ENCODE results near the gene TCF3. TPM values are rescaled to one million over a fixed set of nuclear protein-coding genes. Genes with fewer than 3 reads are reported as not detected.

TCF3 gene
- total and polyA plus RNA-seq, 2 donors (not counting 3 experiments of a cell fraction or from before 2014, with no cell fraction given), result 147 to 193 TPM

DNA sequence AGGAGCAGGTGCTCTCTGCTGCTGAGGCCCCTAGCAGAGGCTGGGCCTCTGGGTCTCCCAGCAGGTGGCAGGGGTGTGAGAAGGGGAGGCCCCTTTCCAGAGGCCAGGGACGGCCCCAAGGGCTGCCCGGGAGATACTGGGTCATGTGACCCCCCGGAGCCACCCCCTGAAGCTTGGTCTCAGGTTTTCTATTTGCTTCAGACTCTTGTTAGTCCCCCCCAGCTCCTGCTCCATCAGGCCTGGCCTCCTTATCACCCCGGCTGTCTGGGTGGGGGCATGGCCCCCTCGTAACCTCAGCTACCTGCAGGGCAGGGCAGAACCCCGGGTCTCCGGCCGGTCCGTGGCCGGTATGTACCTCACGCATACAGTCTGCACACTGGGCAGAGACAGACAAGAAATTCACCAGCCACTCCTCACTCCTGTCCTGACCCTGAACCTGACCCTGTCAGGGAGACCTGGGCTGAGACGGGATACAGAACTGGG lies 13.2 kb upstream of the TCF3 start:
- BruUV-seq (replicated peaks), result no TSS peak
- Histone ChIP-seq H3K4me3 (replicated peaks in 1 of 3; ENCODE audit: insufficient read depth in 1 of 3, low read depth in 1 of 3, low read length in 3 of 3) (no peak overlapping the region), H3K27ac (ENCODE audit: insufficient read depth, low read depth, low read length) (no peak overlapping the region), H2AFZ (ENCODE audit: low read depth, low read length) (no peak overlapping the region), H3K9ac (replicated peaks; ENCODE audit: extremely low read depth, insufficient read depth, low read length) (no peak overlapping the region), H3K36me3 (ENCODE audit: control insufficient read depth in 2 of 2, extremely low read depth in 1 of 2, insufficient read depth in 2 of 2, low read length in 2 of 2) (no peaks in the 10 kb centered on the region), H3K4me2 (ENCODE audit: insufficient read depth, low read length) (no peak overlapping the region), H3K79me2 (ENCODE audit: control insufficient read depth, insufficient read depth, low read length) (no peaks in the 10 kb centered on the region), H3K4me1 (ENCODE audit: control insufficient read depth, extremely low read depth, insufficient read depth, low read length) (no peaks in the 10 kb centered on the region), H4K20me1 (replicated peaks; ENCODE audit: control insufficient read depth, extremely low read depth, insufficient read depth, low read length) (no peaks in the 10 kb centered on the region), H3K9me1 (replicated peaks; ENCODE audit: control insufficient read depth, extremely low read depth, insufficient read depth, low read length) (no peaks in the 10 kb centered on the region), H3K27me3 (ENCODE audit: control insufficient read depth in 2 of 2, insufficient read depth in 2 of 2, low read length in 2 of 2) (peaks cover 18 to 19% of the 10 kb centered on the region in 2 experiments), H3K9me3 (replicated peaks; ENCODE audit: control insufficient read depth, insufficient read depth, low read length) (no peaks in the 10 kb centered on the region)
- intact Hi-C loops (cut with micrococcal nuclease), result no loop called here
- DNase-seq (ENCODE audit: low read depth, low spot score), result no peak
- no peak for TF ChIP-seq FOS (IDR thresholded peaks at IDR 0.05; ENCODE audit: borderline replicate concordance, insufficient read depth, low read length)
- TF ChIP-seq MYC (IDR thresholded peaks at IDR 0.05; ENCODE audit: low read depth, low read length), result no peak
- TF ChIP-seq JUN (IDR thresholded peaks at IDR 0.05; ENCODE audit: borderline replicate concordance, insufficient read depth, insufficient read length, low read depth), result no peak
- TF ChIP-seq, protein P1, sequence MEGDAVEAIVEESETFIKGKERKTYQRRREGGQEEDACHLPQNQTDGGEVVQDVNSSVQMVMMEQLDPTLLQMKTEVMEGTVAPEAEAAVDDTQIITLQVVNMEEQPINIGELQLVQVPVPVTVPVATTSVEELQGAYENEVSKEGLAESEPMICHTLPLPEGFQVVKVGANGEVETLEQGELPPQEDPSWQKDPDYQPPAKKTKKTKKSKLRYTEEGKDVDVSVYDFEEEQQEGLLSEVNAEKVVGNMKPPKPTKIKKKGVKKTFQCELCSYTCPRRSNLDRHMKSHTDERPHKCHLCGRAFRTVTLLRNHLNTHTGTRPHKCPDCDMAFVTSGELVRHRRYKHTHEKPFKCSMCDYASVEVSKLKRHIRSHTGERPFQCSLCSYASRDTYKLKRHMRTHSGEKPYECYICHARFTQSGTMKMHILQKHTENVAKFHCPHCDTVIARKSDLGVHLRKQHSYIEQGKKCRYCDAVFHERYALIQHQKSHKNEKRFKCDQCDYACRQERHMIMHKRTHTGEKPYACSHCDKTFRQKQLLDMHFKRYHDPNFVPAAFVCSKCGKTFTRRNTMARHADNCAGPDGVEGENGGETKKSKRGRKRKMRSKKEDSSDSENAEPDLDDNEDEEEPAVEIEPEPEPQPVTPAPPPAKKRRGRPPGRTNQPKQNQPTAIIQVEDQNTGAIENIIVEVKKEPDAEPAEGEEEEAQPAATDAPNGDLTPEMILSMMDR (IDR thresholded peaks at IDR 0.05; ENCODE audit: extremely low read depth in 1 of 2, insufficient read depth in 1 of 2, low read depth in 1 of 2, low read length in 2 of 2), result no peak
- TF ChIP-seq POLR2A (IDR thresholded peaks at IDR 0.05; ENCODE audit: low read depth, low read length), result no peak
- TF ChIP-seq, protein P2, sequence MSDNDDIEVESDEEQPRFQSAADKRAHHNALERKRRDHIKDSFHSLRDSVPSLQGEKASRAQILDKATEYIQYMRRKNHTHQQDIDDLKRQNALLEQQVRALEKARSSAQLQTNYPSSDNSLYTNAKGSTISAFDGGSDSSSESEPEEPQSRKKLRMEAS (IDR thresholded peaks at IDR 0.05; ENCODE audit: insufficient read depth, insufficient read length), result no peak
- TF ChIP-seq EZH2 (IDR thresholded peaks at IDR 0.05; ENCODE audit: borderline replicate concordance, low read depth, low read length, severe bottlenecking), result no peak
- TF ChIP-seq GATA2 (IDR thresholded peaks at IDR 0.05; ENCODE audit: insufficient read depth, insufficient read length, low read depth, low read length), result no peak
- FAIRE-seq, result no peak
- CTCF ChIA-PET, result interaction anchor here (0.6 to 1.3 kb wide), 2 partner anchors 24 to 120 kb away, joined by 4 to 5 read pairs; no protein-coding TSS in a partner anchor
- POLR2A ChIA-PET, result no interaction called here
- dilution Hi-C loops (cut with MboI; ENCODE audit: extremely low pct_ligation_motif_present, low sequenced_read_pairs), result no loop called here
